Natural killer cell (primary cell): Measurements from ENCODE around the gene MYO1E. TPM values are rescaled to one million over a fixed set of nuclear protein-coding genes. Genes with fewer than 3 reads are reported as not detected.

Source experiments
- ATAC-seq, 3 donors: fragments of 150-1000 bp in 2 of 3; fragments of 200-7000 bp in 1 of 3; cut with Tn5 transposase; 1 replicate in 1 of 3; 2 replicates in 2 of 3; pipeline ENCODE4 v1.10.0; 2021; ENCODE audit warnings: mild to moderate bottlenecking in 2 of 3, moderate library complexity in 2 of 3
- DNase-seq, 2 donors: peaks; one replicate each; pipeline versions ENCODE4 v3.0.0 to v3.0.0-alpha.2; 2013 to 2021; ENCODE audit warnings: mixed read lengths in 1 of 2
- H3K27ac ChIP-seq: one replicate; pipeline ENCODE4 v1.5.1; 2013; ENCODE audit warnings: mild to moderate bottlenecking, low read length
- H3K27me3 ChIP-seq: one replicate; pipeline ENCODE4 v1.6.1; 2013; ENCODE audit warnings: low read length; ENCODE audit not compliant: control insufficient read depth, insufficient read depth
- H3K36me3 ChIP-seq: one replicate; pipeline ENCODE4 v1.6.1; 2013; ENCODE audit warnings: low read length; ENCODE audit not compliant: control insufficient read depth, insufficient read depth
- H3K4me1 ChIP-seq: one replicate; pipeline ENCODE4 v1.6.1; 2013; ENCODE audit warnings: low read length; ENCODE audit not compliant: control insufficient read depth, insufficient read depth
- H3K4me3 ChIP-seq: one replicate; pipeline ENCODE4 v1.5.1; 2013; ENCODE audit warnings: low read length
- H3K9me3 ChIP-seq: one replicate; pipeline ENCODE4 v1.6.1; 2013; ENCODE audit warnings: low read length; ENCODE audit not compliant: control insufficient read depth, insufficient read depth
- H3K27ac Mint-ChIP-seq, 2 donors: one replicate each; pipeline ENCODE4 v1.8.0; 2022; ENCODE audit warnings: mild to moderate bottlenecking in 2 of 2, mixed read lengths in 2 of 2, moderate library complexity in 1 of 2
- H3K27me3 Mint-ChIP-seq, 2 donors: one replicate each; pipeline ENCODE4 v1.8.0; 2022; ENCODE audit warnings: low read depth in 2 of 2, mixed read lengths in 2 of 2
- H3K36me3 Mint-ChIP-seq: one replicate; pipeline ENCODE4 v1.8.0; 2022; ENCODE audit warnings: mixed read lengths
- H3K4me1 Mint-ChIP-seq, 2 donors: one replicate each; pipeline ENCODE4 v1.8.0; 2022; ENCODE audit warnings: mixed read lengths in 2 of 2
- H3K4me3 Mint-ChIP-seq: one replicate; pipeline ENCODE4 v1.8.0; 2022; ENCODE audit warnings: mild to moderate bottlenecking, moderate library complexity, mixed read lengths
- H3K9me3 Mint-ChIP-seq, 2 donors: one replicate each; pipeline ENCODE4 v1.8.0; 2022; ENCODE audit warnings: mixed read lengths in 2 of 2
- CTCF ChIP-seq: fragments of 200-600 bp; IDR thresholded peaks from one replicate; pipeline ENCODE4 v1.8.0; 2022; ENCODE audit warnings: antibody characterized with exemption
- WGBS: methylation state at CpG from one replicate; pipeline ENCODE4 v1.1.7; 2013; ENCODE audit warnings: missing lambda C conversion rate; ENCODE audit not compliant: insufficient coverage; 5-methylcytosine and 5-hydroxymethylcytosine counted together
- intact Hi-C: fragments of 100-400 bp; cut with micrococcal nuclease; formaldehyde crosslinking; loops from one replicate; pipeline ENCODE4 v1.14.2; 2022
- total RNA-seq, 4 donors: library from RNA; stranded (reverse); fragments of 120-200 nt in 1 of 4; gene quantifications; one replicate each; pipeline versions ENCODE4 v1.2.3 to v1.2.4, GENCODE V29; 2013 to 2022

MYO1E gene
- total RNA-seq, 3 donors from 2014 or later (not counting 1 experiment from before 2014, with no cell fraction given), result 16.1 to 39.4 (median 22.7) TPM

GRCh38 chr15:59256482-59256881 is 116.2 kb downstream of the MYO1E start:
- intact Hi-C loops, result no loop called here
- no peak overlapping the region for H3K27ac Mint-ChIP-seq

DNA sequence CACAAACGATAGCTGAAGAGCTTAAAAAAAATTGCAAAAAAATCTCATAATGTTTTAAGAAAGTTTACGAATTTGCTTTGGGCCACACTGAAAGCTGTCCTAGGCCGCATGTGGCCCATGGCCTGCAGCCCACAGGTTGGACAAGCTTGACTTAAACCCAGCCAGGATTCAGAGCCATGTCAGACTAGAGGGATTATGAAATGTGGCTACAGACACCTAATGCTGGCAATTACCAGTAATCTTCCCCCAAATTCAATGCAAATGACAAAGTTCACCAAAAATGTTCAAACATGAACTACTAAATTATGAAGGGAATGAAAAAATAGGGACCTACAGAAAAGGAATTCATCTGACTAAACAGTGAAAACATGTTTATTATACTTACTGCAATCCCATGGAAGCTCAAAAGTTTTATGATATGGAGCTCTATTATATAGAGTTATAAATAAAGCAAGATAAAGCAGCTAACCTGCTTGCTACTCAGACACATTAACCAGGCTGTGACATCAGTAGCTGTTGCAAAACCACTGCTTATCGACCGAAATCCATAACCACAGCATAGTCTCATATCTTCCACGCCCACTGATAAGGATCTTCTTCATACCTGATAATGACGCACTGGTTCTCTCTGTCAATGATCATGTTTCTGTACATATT is 116.9 kb downstream of the MYO1E start:
- ATAC-seq (peak in 2 of 3 donors; percentile 63 to 71), DNase-seq (peak in 1 of 2 donors; percentile 48)
- peaks cover 19 to 21% of the 10 kb centered on the region in 2 donors for H3K4me1 Mint-ChIP-seq
- no peak overlapping the region for H3K27ac Mint-ChIP-seq
- intact Hi-C loops, result no loop called here
- Histone ChIP-seq H3K36me3 (no peaks in the 10 kb centered on the region), H3K27me3 (no peaks in the 10 kb centered on the region), H3K27ac (no peak overlapping the region), H3K4me1 (peaks cover under 1% of the 10 kb centered on the region), H3K4me3 (no peak overlapping the region), H3K9me3 (no peaks in the 10 kb centered on the region)
- no peaks in the 10 kb centered on the region for H3K9me3 Mint-ChIP-seq
- no peaks in the 10 kb centered on the region for H3K36me3 Mint-ChIP-seq
- 58% methylated on average over 6 of the region's 7 CpGs for WGBS
- no peak for TF ChIP-seq CTCF
- H3K27me3 Mint-ChIP-seq, result no peaks in the 10 kb centered on the region
- no peak overlapping the region for H3K4me3 Mint-ChIP-seq

More at GRCh38 chr15:59256482-59256881, 116.2 kb downstream of the MYO1E start:
- Histone ChIP-seq H3K27ac (no peak overlapping the region), H3K27me3 (no peaks in the 10 kb centered on the region), H3K4me3 (no peak overlapping the region), H3K36me3 (no peaks in the 10 kb centered on the region), H3K4me1 (no peaks in the 10 kb centered on the region), H3K9me3 (no peaks in the 10 kb centered on the region)
- 80% methylated on average over 7 of the region's 8 CpGs for WGBS
- no peaks in the 10 kb centered on the region for H3K27me3 Mint-ChIP-seq
- no peak for ATAC-seq
- no peak for DNase-seq
- H3K36me3 Mint-ChIP-seq, result no peaks in the 10 kb centered on the region
- TF ChIP-seq CTCF, result no peak
- H3K9me3 Mint-ChIP-seq, result no peaks in the 10 kb centered on the region
- H3K4me3 Mint-ChIP-seq, result no peak overlapping the region
- H3K4me1 Mint-ChIP-seq, result peaks cover 19 to 21% of the 10 kb centered on the region in 2 donors

GRCh38 chr15:59252137-59252536 is 120.5 kb downstream of the MYO1E start:
- DNase-seq (no peak), ATAC-seq (no peak)
- 96% methylated on average over 5 of the region's 5 CpGs for WGBS
- Histone ChIP-seq H3K4me1 (peaks cover 12% of the 10 kb centered on the region), H3K27ac (no peak overlapping the region), H3K27me3 (no peaks in the 10 kb centered on the region), H3K9me3 (no peaks in the 10 kb centered on the region), H3K4me3 (no peak overlapping the region), H3K36me3 (no peaks in the 10 kb centered on the region)
- Mint-ChIP-seq H3K4me3 (no peak overlapping the region), H3K27ac (no peak overlapping the region), H3K27me3 (no peaks in the 10 kb centered on the region), H3K36me3 (no peaks in the 10 kb centered on the region), H3K4me1 (peaks cover 24 to 30% of the 10 kb centered on the region in 2 donors), H3K9me3 (no peaks in the 10 kb centered on the region)
- TF ChIP-seq CTCF, result no peak
- intact Hi-C loops, result no loop called here
